Measurements from ENCODE around the gene DPEP1. TPM values are rescaled to one million over a fixed set of nuclear protein-coding genes. Genes with fewer than 3 reads are reported as not detected.

The DPEP1 gene
- total and polyA plus RNA-seq, 2 experiments from 2014 or later, result 1.7 to 2.3 TPM

DNA sequence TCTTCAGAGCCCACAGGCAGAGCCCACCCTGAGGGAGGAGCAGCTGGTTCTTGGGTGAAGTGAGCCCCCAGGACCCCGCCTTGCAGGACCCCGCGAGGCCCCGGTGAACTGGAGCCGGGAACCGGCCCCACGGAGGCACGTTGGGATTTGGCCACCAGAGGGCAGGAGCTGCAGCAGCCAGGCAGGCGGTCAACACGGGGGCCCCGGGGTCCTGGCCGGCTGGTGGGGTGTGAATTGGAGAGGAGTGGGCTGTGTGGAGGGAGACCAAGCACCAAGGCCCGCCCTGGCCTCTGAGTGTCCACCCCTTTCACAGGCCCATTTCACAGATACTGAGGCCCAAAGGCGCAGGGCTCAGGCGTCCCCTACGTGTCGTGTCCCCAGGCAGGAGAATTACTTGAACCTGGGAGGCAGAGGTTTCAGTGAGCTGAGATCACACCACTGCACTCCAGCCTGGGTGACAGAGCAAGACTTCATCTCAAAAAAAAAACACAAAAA, 2.2 kb downstream of the DPEP1 start:
- H3K4me1 Mint-ChIP-seq, result peaks cover 15% of the 10 kb centered on the region
- Histone ChIP-seq H3K4me3 (no peak overlapping the region), H3K36me3 (ENCODE audit: insufficient read depth) (no peaks in the 10 kb centered on the region), H3K9me2 (ENCODE audit: insufficient read depth) (no peaks in the 10 kb centered on the region), H4K20me1 (replicated peaks; ENCODE audit: insufficient read depth) (no peaks in the 10 kb centered on the region), H2AFZ (no peak overlapping the region), H3K27ac (ENCODE audit: low read depth) (no peak overlapping the region), H3K4me1 (ENCODE audit: insufficient read depth) (no peaks in the 10 kb centered on the region; the same call in 1 of the 2 replicates), H3K79me2 (replicated peaks; ENCODE audit: insufficient read depth) (no peaks in the 10 kb centered on the region), H3K27me3 (ENCODE audit: insufficient read depth) (no peaks in the 10 kb centered on the region), H3F3A (replicated peaks; ENCODE audit: low read depth) (no peaks in the 10 kb centered on the region), H3K4me2 (no peak overlapping the region)
- ATAC-seq (peak; percentile 82), DNase-seq (ENCODE audit: low spot score) (peak; percentile 68)
- peaks cover 3% of the 10 kb centered on the region; the same call in 2 of the 3 replicates for H3K9me3 Mint-ChIP-seq
- peaks cover 12% of the 10 kb centered on the region for H3K27me3 Mint-ChIP-seq (ENCODE audit: insufficient read depth, low read depth, poor library complexity)
- no peak for TF ChIP-seq EZH2 (IDR thresholded peaks at IDR 0.05; ENCODE audit: low read depth, unreplicated experiment)
- TF ChIP-seq, protein P1, sequence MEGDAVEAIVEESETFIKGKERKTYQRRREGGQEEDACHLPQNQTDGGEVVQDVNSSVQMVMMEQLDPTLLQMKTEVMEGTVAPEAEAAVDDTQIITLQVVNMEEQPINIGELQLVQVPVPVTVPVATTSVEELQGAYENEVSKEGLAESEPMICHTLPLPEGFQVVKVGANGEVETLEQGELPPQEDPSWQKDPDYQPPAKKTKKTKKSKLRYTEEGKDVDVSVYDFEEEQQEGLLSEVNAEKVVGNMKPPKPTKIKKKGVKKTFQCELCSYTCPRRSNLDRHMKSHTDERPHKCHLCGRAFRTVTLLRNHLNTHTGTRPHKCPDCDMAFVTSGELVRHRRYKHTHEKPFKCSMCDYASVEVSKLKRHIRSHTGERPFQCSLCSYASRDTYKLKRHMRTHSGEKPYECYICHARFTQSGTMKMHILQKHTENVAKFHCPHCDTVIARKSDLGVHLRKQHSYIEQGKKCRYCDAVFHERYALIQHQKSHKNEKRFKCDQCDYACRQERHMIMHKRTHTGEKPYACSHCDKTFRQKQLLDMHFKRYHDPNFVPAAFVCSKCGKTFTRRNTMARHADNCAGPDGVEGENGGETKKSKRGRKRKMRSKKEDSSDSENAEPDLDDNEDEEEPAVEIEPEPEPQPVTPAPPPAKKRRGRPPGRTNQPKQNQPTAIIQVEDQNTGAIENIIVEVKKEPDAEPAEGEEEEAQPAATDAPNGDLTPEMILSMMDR (conservative IDR thresholded peaks at IDR 0.05; ENCODE audit: low read depth in 2 of 2), result peak; percentile 71 to 77
- H3K27ac Mint-ChIP-seq, result no peak overlapping the region
- no peak overlapping the region for H3K4me3 Mint-ChIP-seq
- H3K36me3 Mint-ChIP-seq (ENCODE audit: low read depth), result no peaks in the 10 kb centered on the region; the same call in 2 of the 3 replicates

DNA sequence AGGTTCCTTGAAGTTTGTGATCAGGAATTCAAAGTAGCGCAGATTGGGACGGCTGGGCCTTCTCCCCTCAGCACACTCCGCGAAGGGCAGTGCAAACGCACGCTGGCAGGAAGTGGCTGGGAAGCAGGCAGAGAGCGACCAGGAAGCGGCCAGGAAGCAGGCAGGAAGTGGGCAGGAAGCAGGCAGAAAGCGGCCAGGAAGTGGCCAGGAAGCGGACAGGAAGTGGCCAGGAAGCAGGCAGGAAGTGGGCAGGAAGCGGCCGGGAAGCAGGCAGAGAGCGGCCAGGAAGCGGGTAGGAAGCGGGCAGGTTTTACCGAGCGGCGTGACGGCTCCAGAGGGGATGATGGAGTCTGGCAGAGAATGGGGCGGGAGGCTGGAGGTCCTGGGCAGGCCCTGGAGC, 3.2 kb downstream of the DPEP1 start:
- H3K9me2 ChIP-seq (ENCODE audit: insufficient read depth), result no peaks in the 10 kb centered on the region
- Mint-ChIP-seq H3K4me1 (peaks cover 15% of the 10 kb centered on the region), H3K4me3 (no peak overlapping the region), H3K27ac (no peak overlapping the region), H3K27me3 (ENCODE audit: insufficient read depth, low read depth, poor library complexity) (peaks cover 15% of the 10 kb centered on the region), H3K9me3 (peaks cover 3% of the 10 kb centered on the region; the same call in 2 of the 3 replicates), H3K36me3 (ENCODE audit: low read depth) (no peaks in the 10 kb centered on the region; the same call in 2 of the 3 replicates)
- H3K27me3 ChIP-seq (ENCODE audit: insufficient read depth), result no peaks in the 10 kb centered on the region
- H2AFZ ChIP-seq, result no peak overlapping the region
- no peak overlapping the region for H3K27ac ChIP-seq (ENCODE audit: low read depth)
- no peak overlapping the region for H3K4me2 ChIP-seq
- no peaks in the 10 kb centered on the region; the same call in 1 of the 2 replicates for H3K4me1 ChIP-seq (ENCODE audit: insufficient read depth)
- no peaks in the 10 kb centered on the region for H4K20me1 ChIP-seq (replicated peaks; ENCODE audit: insufficient read depth)
- no peaks in the 10 kb centered on the region for H3K79me2 ChIP-seq (replicated peaks; ENCODE audit: insufficient read depth)
- H3K4me3 ChIP-seq, result no peak overlapping the region
- no peak for ATAC-seq
- H3K36me3 ChIP-seq (ENCODE audit: insufficient read depth), result no peaks in the 10 kb centered on the region
- H3F3A ChIP-seq (replicated peaks; ENCODE audit: low read depth), result no peaks in the 10 kb centered on the region
- no peak for DNase-seq (ENCODE audit: low spot score)
- TF ChIP-seq STAT1 (IDR thresholded peaks at IDR 0.05; ENCODE audit: unreplicated experiment) (no peak), CREB1 (CRISPR knock-in tag; IDR thresholded peaks at IDR 0.05; ENCODE audit: low read depth) (no peak), JUNB (IDR thresholded peaks at IDR 0.05; ENCODE audit: unreplicated experiment) (no peak), ZNF114 (CRISPR knock-in tag; IDR thresholded peaks at IDR 0.05) (no peak), POLR2AphosphoS5 (IDR thresholded peaks at IDR 0.05; ENCODE audit: low read depth) (no peak), ZNF331 (CRISPR knock-in tag; IDR thresholded peaks at IDR 0.05; ENCODE audit: low read depth) (no peak)
- TF ChIP-seq, protein P2, sequence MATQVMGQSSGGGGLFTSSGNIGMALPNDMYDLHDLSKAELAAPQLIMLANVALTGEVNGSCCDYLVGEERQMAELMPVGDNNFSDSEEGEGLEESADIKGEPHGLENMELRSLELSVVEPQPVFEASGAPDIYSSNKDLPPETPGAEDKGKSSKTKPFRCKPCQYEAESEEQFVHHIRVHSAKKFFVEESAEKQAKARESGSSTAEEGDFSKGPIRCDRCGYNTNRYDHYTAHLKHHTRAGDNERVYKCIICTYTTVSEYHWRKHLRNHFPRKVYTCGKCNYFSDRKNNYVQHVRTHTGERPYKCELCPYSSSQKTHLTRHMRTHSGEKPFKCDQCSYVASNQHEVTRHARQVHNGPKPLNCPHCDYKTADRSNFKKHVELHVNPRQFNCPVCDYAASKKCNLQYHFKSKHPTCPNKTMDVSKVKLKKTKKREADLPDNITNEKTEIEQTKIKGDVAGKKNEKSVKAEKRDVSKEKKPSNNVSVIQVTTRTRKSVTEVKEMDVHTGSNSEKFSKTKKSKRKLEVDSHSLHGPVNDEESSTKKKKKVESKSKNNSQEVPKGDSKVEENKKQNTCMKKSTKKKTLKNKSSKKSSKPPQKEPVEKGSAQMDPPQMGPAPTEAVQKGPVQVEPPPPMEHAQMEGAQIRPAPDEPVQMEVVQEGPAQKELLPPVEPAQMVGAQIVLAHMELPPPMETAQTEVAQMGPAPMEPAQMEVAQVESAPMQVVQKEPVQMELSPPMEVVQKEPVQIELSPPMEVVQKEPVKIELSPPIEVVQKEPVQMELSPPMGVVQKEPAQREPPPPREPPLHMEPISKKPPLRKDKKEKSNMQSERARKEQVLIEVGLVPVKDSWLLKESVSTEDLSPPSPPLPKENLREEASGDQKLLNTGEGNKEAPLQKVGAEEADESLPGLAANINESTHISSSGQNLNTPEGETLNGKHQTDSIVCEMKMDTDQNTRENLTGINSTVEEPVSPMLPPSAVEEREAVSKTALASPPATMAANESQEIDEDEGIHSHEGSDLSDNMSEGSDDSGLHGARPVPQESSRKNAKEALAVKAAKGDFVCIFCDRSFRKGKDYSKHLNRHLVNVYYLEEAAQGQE (IDR thresholded peaks at IDR 0.05; ENCODE audit: unreplicated experiment), result no peak
- TF ChIP-seq, protein P3, sequence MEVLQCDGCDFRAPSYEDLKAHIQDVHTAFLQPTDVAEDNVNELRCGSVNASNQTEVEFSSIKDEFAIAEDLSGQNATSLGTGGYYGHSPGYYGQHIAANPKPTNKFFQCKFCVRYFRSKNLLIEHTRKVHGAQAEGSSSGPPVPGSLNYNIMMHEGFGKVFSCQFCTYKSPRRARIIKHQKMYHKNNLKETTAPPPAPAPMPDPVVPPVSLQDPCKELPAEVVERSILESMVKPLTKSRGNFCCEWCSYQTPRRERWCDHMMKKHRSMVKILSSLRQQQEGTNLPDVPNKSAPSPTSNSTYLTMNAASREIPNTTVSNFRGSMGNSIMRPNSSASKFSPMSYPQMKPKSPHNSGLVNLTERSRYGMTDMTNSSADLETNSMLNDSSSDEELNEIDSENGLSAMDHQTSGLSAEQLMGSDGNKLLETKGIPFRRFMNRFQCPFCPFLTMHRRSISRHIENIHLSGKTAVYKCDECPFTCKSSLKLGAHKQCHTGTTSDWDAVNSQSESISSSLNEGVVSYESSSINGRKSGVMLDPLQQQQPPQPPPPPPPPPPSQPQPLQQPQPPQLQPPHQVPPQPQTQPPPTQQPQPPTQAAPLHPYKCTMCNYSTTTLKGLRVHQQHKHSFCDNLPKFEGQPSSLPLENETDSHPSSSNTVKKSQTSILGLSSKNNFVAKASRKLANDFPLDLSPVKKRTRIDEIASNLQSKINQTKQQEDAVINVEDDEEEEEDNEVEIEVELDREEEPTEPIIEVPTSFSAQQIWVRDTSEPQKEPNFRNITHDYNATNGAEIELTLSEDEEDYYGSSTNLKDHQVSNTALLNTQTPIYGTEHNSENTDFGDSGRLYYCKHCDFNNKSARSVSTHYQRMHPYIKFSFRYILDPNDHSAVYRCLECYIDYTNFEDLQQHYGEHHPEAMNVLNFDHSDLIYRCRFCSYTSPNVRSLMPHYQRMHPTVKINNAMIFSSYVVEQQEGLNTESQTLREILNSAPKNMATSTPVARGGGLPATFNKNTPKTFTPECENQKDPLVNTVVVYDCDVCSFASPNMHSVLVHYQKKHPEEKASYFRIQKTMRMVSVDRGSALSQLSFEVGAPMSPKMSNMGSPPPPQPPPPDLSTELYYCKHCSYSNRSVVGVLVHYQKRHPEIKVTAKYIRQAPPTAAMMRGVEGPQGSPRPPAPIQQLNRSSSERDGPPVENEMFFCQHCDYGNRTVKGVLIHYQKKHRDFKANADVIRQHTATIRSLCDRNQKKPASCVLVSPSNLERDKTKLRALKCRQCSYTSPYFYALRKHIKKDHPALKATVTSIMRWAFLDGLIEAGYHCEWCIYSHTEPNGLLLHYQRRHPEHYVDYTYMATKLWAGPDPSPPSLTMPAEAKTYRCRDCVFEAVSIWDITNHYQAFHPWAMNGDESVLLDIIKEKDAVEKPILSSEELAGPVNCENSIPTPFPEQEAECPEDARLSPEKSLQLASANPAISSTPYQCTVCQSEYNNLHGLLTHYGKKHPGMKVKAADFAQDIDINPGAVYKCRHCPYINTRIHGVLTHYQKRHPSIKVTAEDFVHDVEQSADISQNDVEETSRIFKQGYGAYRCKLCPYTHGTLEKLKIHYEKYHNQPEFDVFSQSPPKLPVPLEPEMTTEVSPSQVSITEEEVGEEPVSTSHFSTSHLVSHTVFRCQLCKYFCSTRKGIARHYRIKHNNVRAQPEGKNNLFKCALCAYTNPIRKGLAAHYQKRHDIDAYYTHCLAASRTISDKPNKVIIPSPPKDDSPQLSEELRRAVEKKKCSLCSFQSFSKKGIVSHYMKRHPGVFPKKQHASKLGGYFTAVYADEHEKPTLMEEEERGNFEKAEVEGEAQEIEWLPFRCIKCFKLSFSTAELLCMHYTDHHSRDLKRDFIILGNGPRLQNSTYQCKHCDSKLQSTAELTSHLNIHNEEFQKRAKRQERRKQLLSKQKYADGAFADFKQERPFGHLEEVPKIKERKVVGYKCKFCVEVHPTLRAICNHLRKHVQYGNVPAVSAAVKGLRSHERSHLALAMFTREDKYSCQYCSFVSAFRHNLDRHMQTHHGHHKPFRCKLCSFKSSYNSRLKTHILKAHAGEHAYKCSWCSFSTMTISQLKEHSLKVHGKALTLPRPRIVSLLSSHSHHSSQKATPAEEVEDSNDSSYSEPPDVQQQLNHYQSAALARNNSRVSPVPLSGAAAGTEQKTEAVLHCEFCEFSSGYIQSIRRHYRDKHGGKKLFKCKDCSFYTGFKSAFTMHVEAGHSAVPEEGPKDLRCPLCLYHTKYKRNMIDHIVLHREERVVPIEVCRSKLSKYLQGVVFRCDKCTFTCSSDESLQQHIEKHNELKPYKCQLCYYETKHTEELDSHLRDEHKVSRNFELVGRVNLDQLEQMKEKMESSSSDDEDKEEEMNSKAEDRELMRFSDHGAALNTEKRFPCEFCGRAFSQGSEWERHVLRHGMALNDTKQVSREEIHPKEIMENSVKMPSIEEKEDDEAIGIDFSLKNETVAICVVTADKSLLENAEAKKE (CRISPR knock-in tag; IDR thresholded peaks at IDR 0.05), result no peak

Data from GM23338 (cell line).